GM19328 (cell line): Measurements from ENCODE around the gene TERT.

Source experiments
- ATAC-seq: cut with Tn5 transposase; IDR thresholded peaks from one replicate; pipeline ENCODE4 v1.9.1; 2021; ENCODE audit warnings: mild to moderate bottlenecking, moderate library complexity; ENCODE audit not compliant: unreplicated experiment

TERT gene

GRCh38 chr5:1319436-1320256 is 24.8 kb upstream of the TERT start:
- ATAC-seq = no peak

- no peak for ATAC-seq
These were observed 23.9 kb upstream of the TERT start for GRCh38 chr5:1318659-1319251.

DNA sequence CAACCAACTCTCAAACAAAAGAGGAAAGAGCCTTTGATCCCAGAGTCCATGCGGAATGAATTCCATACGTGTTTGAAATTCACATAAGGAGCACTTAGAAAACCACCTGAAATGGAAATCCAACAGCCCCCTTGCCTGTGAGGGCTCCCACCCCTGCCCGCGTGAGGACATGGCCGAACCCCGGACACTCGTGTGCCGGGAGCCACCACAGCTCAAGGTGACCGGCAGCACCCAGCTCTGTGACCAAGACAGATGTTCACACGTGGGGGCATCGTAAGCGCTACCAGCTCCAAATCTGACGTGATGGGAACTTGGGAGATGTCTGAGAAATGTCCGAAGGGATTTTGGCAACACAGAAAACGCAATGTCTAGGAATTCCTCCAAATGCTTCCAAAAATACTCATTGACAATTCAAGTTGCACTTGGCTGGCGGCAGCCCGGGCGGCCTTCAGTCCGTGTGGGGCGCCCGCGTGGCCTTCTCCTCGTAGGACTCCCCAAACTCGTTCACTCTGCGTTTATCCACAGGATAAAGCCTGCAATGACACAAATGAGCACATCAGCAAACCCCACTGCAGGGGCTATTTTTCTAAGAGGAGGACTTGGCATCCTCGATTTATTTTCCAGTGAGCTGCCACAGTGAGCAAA is 23.2 kb upstream of the TERT start:
- ATAC-seq = no peak

DNA sequence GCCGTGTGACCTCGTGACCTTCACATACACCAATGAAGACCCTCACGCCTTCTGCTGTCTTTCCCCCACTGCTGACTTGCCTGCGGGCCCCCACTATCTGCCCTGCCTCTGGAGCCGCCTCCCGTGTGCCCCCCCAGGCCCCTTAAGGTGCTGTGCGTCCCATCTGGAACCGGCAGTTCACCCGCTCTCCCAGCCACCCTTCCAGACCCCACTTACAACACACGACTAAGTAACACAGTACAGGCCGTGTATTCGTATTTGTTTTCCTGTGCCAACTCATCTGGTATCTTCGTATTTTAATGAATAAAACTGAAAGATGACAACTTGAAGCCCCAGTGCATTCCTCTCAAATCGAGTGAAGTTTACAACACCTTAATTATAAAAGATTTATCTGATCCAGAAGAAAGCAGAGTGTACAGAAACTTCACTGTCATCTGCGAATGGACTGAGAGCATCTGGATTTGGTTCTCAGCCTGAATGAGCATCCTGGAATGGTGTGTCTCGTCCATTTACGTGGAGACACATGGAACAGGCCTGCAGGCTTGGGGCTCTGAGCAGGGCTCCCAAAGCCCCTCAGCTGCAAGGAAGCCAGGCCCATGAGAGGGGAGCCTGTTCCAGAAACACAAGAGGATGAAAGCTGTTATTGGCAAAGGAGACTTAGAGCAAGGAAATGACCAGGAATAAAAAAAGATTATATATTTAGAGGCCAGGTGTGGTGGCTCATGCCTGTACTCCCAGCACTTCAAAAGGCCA is 21.9 kb upstream of the TERT start:
- ATAC-seq = no peak

GRCh38 chr5:1315709-1316587 is 21.1 kb upstream of the TERT start:
- peak; percentile 55 for ATAC-seq

DNA sequence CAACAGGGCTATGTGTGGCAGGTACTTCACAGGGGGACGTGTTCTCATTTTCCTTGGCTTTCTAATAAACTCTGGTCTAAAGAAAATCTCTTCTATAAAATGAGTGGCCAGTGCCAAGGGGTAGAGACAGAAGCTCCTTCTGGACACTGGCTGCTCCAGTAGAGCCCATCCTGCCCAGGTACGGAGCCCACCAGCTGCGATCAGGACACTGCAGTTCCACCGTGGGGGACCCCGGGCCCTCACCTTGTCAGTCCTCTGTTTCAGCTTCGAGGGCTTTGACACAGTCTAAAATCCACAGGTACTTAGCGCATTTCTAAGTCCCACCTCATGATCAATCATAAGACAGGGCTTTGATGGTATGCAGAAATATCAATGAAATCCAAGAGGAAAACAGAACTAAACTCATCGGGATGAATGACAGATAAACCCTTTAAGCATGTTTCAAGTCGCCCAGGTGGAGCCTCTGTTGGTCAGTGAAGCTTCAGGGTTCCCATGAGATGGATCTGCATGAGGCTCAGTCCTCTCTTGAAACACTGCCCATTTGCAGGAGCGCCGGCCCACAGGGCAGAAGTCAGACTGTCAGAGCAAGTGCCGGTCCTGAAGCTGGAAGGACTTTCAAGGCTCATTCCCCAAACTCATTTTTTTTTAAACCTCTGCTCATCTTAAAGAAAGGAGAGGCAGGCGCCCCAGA is 20.3 kb upstream of the TERT start:
- ATAC-seq = no peak

- ATAC-seq = no peak
These were observed 19.7 kb upstream of the TERT start for GRCh38 chr5:1314564-1314982.

DNA sequence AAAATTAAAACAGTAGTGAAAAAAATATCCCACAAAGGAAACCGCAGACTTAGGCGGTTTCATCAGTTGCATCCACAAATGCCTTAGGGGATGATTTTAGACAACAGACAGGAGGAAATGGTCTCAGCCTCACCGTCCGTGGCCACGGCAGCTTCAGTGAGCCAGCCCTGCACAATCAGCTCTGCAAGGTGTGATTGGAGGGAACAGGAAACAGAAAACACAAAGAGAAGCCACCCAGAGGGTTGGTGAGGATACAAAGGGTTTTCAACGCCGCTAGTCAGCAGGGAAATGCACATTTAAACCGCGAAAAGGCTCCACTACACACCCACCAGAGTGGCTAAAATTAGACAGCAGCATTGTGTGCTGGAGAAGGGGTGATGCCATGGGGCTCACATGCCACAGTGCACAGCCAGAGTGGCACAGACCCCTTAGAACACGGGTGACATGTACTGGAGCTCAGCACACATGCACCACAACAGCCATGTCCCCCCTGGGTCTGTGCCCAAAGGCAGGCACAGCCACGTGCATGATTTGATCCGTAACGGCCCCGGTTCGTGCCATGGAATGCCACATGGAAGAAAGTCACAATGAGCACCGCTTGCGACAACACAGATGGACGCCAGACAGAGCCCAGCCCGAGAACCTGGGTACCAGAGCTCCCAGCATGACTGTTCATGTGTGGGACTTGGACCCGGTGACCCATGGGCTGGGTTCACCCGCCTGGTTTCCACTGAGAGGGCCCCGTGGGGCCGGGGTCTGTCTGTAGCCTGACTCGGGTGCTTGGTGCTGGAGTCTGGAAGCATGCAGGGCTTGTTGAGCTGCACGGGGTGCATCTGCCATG is 18.3 kb upstream of the TERT start:
- ATAC-seq = peak; percentile 68

- ATAC-seq = no peak
These were observed 17.3 kb upstream of the TERT start for GRCh38 chr5:1312206-1312605.

DNA sequence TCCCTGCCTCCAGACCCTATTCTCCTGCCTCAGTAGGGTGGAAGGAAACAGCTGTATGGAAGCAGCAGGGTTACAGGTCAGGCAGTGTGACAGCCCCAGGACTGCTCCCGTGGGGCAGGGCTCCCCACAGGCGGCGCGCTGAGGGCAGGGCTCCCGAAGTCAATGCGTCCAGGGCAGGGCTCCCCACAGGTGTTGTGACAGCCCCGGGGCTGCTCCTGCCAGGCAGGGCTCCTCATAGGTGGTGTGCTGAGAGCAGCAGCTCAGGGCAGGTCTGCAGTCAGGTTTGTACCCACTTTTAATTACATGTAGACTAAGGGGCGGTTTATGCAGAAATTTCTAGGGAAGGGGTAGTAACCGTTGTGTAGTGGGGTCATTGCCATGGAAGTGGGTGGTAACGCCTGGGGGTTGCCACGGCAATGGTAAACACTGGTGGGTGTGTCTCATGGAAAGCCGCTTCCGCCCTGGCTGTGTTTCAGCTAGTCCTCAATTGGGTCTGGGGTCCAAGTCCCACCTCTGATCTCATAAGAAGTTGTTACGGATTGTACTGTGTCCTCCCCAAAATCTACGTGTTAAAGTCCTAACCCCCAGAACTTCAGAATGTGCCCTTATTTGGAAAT is 16.7 kb upstream of the TERT start:
- ATAC-seq = no peak

GRCh38 chr5:1310118-1310517 is 15.2 kb upstream of the TERT start:
- no peak for ATAC-seq

DNA sequence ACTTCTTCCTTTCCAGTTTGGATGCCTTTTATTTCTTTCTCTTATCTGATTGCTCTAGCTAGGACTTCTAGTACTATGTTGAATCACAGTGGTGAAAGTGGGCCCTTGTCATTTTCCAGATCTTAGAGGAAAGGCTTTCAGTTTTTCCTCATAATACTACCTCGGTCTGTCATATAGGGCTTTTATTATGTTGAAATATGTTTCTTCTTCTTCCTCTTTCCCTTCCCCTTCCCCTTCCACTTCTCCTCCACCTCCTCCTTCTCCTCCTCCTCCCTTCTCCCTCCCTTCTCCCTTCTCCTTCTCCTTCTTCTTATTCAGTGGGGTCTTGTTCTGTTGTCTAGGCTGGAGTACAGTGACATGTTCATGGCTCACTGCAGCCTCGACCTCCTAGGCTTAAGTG is 9.2 kb upstream of the TERT start:
- ATAC-seq = no peak

- ATAC-seq = no peak
These were observed 7.4 kb upstream of the TERT start for GRCh38 chr5:1302258-1302657.

- ATAC-seq = no peak
These were observed 5.8 kb upstream of the TERT start for GRCh38 chr5:1300581-1301083.

DNA sequence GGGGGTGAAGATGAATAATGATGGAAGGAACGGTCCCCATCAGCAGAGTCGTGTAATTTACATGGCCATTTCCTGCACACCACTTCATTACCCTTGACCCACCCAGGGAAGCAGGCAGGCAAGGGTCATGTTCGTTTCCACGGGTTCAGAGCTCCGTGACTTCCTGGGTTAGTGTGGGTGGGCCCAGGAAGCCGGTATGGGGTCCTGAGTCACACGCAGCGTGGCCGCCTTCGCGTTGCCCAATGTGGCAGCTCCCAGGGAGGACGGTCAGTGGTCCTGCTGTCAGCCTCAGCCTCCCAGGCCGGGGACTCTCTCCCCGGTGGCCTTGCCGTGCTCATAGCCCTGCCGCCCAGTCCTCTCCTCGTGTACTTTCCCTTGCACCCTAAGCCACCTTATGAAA is 5.1 kb upstream of the TERT start:
- ATAC-seq = no peak

- ATAC-seq = no peak
These were observed 4.6 kb upstream of the TERT start for GRCh38 chr5:1299511-1299850.

DNA sequence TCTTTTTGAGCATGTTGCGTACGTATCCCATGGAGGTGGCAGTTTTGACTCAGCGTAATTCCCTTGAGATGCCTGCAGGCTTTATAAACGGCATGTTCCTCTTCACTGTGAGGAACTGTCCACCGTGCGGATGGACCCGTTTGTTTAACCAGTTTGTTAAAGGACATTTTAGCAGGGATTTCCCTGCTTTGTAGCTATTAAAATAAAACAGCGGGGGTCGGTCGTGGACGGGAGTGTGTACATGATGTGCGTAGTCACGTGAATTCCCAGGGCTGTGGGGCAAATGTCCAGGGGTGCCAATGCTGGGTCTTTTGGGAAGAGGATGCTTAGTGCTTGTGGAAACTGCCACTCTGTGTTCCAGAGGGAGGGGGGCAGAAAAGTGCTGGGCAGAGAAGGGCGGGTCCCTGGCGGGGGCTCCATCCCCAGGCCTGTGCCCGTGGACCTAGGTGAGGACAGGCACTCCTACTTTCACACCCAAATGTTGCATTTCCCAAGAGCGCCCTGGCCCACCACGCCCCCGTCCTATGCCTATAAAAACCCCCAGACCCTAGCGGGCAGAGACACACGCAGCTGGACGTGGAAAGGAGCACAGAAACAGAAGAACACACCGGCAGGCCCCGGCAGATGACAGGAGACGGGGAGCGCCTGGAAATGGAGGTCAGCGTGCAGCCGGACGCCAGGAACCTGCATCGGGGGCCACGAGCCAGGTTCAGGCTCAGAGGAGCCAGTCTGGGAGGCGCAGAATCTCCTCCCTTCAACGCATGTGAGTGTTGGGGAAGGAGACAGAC is 4.0 kb upstream of the TERT start:
- ATAC-seq = no peak

- ATAC-seq = no peak
These were observed 3.2 kb upstream of the TERT start for GRCh38 chr5:1298067-1298551.
